ENCODE data around the gene CRP.

- TF ChIP-seq POLR2AphosphoS5 (IDR thresholded peaks at IDR 0.05; ENCODE audit: low read depth, low read length) (no peak), REST (IDR thresholded peaks at IDR 0.05; ENCODE audit: insufficient read depth in 1 of 2, low read depth in 2 of 2, low read length in 2 of 2) (no peak)
Observed at GRCh38 chr1:159755451-159756007, 41.1 kb upstream of the CRP start.

All from PFSK-1 (cell line).